ENCODE data around the gene PPP1R37.

The PPP1R37 gene

GRCh38 chr19:45146741-45147205 is 53.8 kb downstream of the PPP1R37 start:
- TF ChIP-seq POLR2A (IDR thresholded peaks at IDR 0.05; ENCODE audit: low read depth, low read length): no peak
- no peak for FAIRE-seq
- no peak for DNase-seq (ENCODE audit: insufficient read length, low spot score)

GRCh38 chr19:45147835-45148676 is 55.1 kb downstream of the PPP1R37 start:
- TF ChIP-seq POLR2A (IDR thresholded peaks at IDR 0.05; ENCODE audit: low read depth, low read length): no peak
- DNase-seq (ENCODE audit: insufficient read length, low spot score) (no peak), FAIRE-seq (no peak)

- FAIRE-seq (no peak), DNase-seq (ENCODE audit: insufficient read length, low spot score) (no peak)
- TF ChIP-seq POLR2A (IDR thresholded peaks at IDR 0.05; ENCODE audit: low read depth, low read length): no peak
These were observed 56.1 kb downstream of the PPP1R37 start for GRCh38 chr19:45149129-45149528.

- FAIRE-seq (no peak), DNase-seq (ENCODE audit: insufficient read length, low spot score) (no peak)
- TF ChIP-seq POLR2A (IDR thresholded peaks at IDR 0.05; ENCODE audit: low read depth, low read length): no peak
These were observed 57.2 kb downstream of the PPP1R37 start for GRCh38 chr19:45150180-45150579.

- DNase-seq (ENCODE audit: insufficient read length, low spot score) (peak; percentile 36), FAIRE-seq (no peak)
- no peak for TF ChIP-seq POLR2A (IDR thresholded peaks at IDR 0.05; ENCODE audit: low read depth, low read length)
These were observed 57.8 kb downstream of the PPP1R37 start for GRCh38 chr19:45150751-45151281.

GRCh38 chr19:45151320-45151719 is 58.3 kb downstream of the PPP1R37 start:
- DNase-seq (ENCODE audit: insufficient read length, low spot score): no peak
- TF ChIP-seq POLR2A (IDR thresholded peaks at IDR 0.05; ENCODE audit: low read depth, low read length): no peak
- FAIRE-seq: no peak

GRCh38 chr19:45151821-45152503 is 59.0 kb downstream of the PPP1R37 start:
- DNase-seq (ENCODE audit: insufficient read length, low spot score): no peak
- FAIRE-seq: no peak
- TF ChIP-seq POLR2A (IDR thresholded peaks at IDR 0.05; ENCODE audit: low read depth, low read length): no peak

- FAIRE-seq (no peak), DNase-seq (ENCODE audit: insufficient read length, low spot score) (no peak)
- TF ChIP-seq POLR2A (IDR thresholded peaks at IDR 0.05; ENCODE audit: low read depth, low read length): no peak
These were observed 59.7 kb downstream of the PPP1R37 start for GRCh38 chr19:45152504-45153338.

GRCh38 chr19:45153339-45154063 is 60.5 kb downstream of the PPP1R37 start:
- FAIRE-seq: no peak
- no peak for TF ChIP-seq POLR2A (IDR thresholded peaks at IDR 0.05; ENCODE audit: low read depth, low read length)
- no peak for DNase-seq (ENCODE audit: insufficient read length, low spot score)

- FAIRE-seq (peak; percentile 88), DNase-seq (ENCODE audit: insufficient read length, low spot score) (peak; percentile 89)
- no peak for TF ChIP-seq POLR2A (IDR thresholded peaks at IDR 0.05; ENCODE audit: low read depth, low read length)
These were observed 61.3 kb downstream of the PPP1R37 start for GRCh38 chr19:45154064-45154827.

GRCh38 chr19:45156011-45156630 is 63.1 kb downstream of the PPP1R37 start:
- TF ChIP-seq POLR2A (IDR thresholded peaks at IDR 0.05; ENCODE audit: low read depth, low read length): no peak
- no peak for FAIRE-seq
- DNase-seq (ENCODE audit: insufficient read length, low spot score): no peak

GRCh38 chr19:45156751-45157150 is 63.8 kb downstream of the PPP1R37 start:
- DNase-seq (ENCODE audit: insufficient read length, low spot score) (no peak), FAIRE-seq (no peak)
- TF ChIP-seq POLR2A (IDR thresholded peaks at IDR 0.05; ENCODE audit: low read depth, low read length): no peak

Measured in H54 (cell line).